Ishikawa (cell line): ENCODE measurements around the gene NHLRC2.

Experiments
- CEBPB ChIP-seq: IDR thresholded peaks from 2 replicates; pipeline ENCODE4 v1.6.1; 2012
- CREB1 ChIP-seq: IDR thresholded peaks from 2 replicates; pipeline ENCODE4 v1.6.1; 2012; ENCODE audit warnings: low read depth
- EGR1 ChIP-seq: IDR thresholded peaks from 2 replicates; pipeline ENCODE4 v1.6.1; 2012
- EP300 ChIP-seq: IDR thresholded peaks from 2 replicates; pipeline ENCODE4 v1.6.1; 2012; ENCODE audit warnings: borderline replicate concordance
- FOXM1 ChIP-seq: IDR thresholded peaks from 2 replicates; pipeline ENCODE4 v1.6.1; 2012; ENCODE audit warnings: low read depth, borderline replicate concordance
- MAX ChIP-seq: IDR thresholded peaks from 2 replicates; pipeline ENCODE4 v1.6.1; 2012
- NFIC ChIP-seq: IDR thresholded peaks from 2 replicates; pipeline ENCODE4 v1.6.1; 2012
- RAD21 ChIP-seq: IDR thresholded peaks from 2 replicates; pipeline ENCODE4 v1.6.1; 2012; ENCODE audit warnings: low read depth
- TAF1 ChIP-seq: IDR thresholded peaks from 2 replicates; pipeline ENCODE4 v1.6.1; 2012; ENCODE audit warnings: low read depth, mild to moderate bottlenecking
- TCF12 ChIP-seq: IDR thresholded peaks from 2 replicates; pipeline ENCODE4 v1.6.1; 2012; ENCODE audit warnings: low read depth
- TEAD4 ChIP-seq: IDR thresholded peaks from 2 replicates; pipeline ENCODE4 v1.6.1; 2012
- USF1 ChIP-seq: IDR thresholded peaks from 2 replicates; pipeline ENCODE4 v1.6.1; 2012
- YY1 ChIP-seq: IDR thresholded peaks from 2 replicates; pipeline ENCODE4 v1.6.1; 2012; ENCODE audit warnings: low read depth
- ZBTB7A ChIP-seq: IDR thresholded peaks from 2 replicates; pipeline ENCODE4 v1.6.1; 2012; ENCODE audit warnings: low read depth
- TF ChIP-seq, protein P1 (sequence below): IDR thresholded peaks from 2 replicates; pipeline ENCODE4 v1.6.1; 2012; ENCODE audit warnings: low read depth, mild to moderate bottlenecking

The NHLRC2 gene

DNA sequence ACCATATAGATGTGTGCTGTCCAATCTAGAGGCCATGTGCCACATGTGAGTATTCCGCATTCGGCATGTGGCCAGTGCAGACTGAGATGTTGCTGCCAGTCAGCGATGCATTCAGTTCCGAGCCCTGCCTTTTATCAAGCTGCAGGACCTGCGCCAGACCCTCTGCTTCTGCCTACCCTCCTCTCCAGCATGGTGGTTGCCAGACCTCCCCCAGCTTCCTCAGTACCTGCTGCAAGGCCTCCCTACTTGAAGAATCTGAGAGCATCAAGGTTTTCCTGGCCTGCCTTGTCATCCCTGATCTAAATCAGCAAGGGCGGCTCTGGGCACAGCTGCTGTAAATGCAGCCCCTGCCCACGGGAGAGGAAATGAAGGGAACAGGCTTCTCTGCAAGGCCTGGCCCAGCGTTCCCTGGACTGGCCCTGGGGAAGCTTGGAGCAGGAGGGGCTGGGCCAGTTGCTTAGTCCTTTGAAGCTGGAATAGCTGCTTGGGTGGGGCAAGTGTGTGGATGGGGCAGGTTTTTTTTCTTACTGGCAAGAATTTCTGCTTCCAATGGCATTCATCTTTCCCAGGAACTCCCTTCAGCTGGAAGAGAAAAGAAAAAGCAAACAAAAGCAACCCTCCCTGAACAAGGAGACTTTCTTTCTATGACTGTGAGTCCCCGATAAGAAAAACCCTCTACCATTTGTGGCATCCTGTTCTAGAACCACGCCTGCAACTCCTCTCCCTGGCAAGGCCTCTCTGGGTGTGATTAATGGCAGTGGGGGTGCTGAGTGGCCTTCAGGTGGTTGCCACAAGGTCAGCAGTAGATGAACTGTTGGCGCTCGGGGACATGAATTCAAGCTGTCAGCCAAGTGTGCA, 93.0 kb downstream of the NHLRC2 start:
- TF ChIP-seq RAD21 (no peak), CEBPB (no peak), FOXM1 (no peak), EGR1 (no peak), TCF12 (no peak), USF1 (no peak), TEAD4 (no peak), YY1 (no peak), TAF1 (no peak), CREB1 (no peak), EP300 (no peak), NFIC (no peak), MAX (no peak), ZBTB7A (no peak)
- TF ChIP-seq, protein P1, sequence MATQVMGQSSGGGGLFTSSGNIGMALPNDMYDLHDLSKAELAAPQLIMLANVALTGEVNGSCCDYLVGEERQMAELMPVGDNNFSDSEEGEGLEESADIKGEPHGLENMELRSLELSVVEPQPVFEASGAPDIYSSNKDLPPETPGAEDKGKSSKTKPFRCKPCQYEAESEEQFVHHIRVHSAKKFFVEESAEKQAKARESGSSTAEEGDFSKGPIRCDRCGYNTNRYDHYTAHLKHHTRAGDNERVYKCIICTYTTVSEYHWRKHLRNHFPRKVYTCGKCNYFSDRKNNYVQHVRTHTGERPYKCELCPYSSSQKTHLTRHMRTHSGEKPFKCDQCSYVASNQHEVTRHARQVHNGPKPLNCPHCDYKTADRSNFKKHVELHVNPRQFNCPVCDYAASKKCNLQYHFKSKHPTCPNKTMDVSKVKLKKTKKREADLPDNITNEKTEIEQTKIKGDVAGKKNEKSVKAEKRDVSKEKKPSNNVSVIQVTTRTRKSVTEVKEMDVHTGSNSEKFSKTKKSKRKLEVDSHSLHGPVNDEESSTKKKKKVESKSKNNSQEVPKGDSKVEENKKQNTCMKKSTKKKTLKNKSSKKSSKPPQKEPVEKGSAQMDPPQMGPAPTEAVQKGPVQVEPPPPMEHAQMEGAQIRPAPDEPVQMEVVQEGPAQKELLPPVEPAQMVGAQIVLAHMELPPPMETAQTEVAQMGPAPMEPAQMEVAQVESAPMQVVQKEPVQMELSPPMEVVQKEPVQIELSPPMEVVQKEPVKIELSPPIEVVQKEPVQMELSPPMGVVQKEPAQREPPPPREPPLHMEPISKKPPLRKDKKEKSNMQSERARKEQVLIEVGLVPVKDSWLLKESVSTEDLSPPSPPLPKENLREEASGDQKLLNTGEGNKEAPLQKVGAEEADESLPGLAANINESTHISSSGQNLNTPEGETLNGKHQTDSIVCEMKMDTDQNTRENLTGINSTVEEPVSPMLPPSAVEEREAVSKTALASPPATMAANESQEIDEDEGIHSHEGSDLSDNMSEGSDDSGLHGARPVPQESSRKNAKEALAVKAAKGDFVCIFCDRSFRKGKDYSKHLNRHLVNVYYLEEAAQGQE: no peak

DNA sequence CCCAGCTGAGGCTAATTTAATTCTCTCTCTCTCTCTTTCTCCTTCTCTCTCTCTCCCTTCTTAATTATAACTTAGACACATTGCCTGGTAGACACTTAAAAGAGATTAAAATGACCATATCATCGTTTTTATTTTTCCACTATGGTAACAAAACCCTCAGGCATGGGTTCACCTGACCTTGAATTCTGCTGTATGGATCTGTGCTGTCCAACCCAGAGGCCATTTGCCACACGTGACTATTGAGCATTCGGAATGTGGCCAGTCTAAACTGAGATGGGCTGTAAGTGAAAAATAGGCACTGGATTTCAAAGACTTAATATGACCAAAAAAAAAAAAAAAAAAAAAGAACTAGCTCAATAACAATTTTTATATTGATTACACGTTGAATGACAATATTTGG, 93.6 kb downstream of the NHLRC2 start:
- TF ChIP-seq USF1 (peak; percentile 11; the same call in 1 of the 2 replicates), NFIC (no peak), FOXM1 (no peak)

DNA sequence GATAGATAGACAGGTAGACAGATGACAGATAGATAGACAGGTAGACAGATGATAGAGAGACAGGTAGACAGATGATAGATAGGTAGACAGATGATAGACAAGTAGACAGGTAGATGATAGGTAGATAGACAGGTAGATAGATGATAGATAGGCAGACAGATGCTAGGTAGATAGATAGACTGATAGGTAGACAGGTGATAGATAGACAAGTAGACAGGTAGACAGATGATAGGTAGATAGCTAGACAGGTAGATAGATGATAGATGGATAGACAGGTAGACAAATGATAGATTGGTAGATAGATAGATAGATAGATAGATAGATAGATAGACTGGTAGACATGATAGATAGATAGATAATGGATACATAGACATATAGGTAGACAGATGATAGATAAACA, 95.8 kb downstream of the NHLRC2 start:
- TF ChIP-seq TCF12 (no peak), TAF1 (no peak), FOXM1 (no peak), NFIC (no peak), EGR1 (no peak), ZBTB7A (no peak), YY1 (no peak), CEBPB (no peak), CREB1 (no peak), USF1 (no peak), MAX (no peak), RAD21 (no peak), TEAD4 (no peak), EP300 (no peak)
- TF ChIP-seq, protein P1: no peak

GRCh38 chr10:113953505-113954272, 99.2 kb downstream of the NHLRC2 start:
- TF ChIP-seq YY1: no peak
- TF ChIP-seq MAX: no peak
- peak; percentile 45 for TF ChIP-seq RAD21
- no peak for TF ChIP-seq USF1
- TF ChIP-seq CEBPB: peak; percentile 28; the same call in 1 of the 2 replicates
- TF ChIP-seq ZBTB7A: no peak
- TF ChIP-seq EP300: no peak
- no peak for TF ChIP-seq NFIC
- no peak for TF ChIP-seq TEAD4
- no peak for TF ChIP-seq TAF1
- TF ChIP-seq TCF12: no peak
